ENCODE data around the gene TACSTD2.

GRCh38 chr1:58594546-58594945 is 17.5 kb upstream of the TACSTD2 start:
- TF ChIP-seq, protein P1, sequence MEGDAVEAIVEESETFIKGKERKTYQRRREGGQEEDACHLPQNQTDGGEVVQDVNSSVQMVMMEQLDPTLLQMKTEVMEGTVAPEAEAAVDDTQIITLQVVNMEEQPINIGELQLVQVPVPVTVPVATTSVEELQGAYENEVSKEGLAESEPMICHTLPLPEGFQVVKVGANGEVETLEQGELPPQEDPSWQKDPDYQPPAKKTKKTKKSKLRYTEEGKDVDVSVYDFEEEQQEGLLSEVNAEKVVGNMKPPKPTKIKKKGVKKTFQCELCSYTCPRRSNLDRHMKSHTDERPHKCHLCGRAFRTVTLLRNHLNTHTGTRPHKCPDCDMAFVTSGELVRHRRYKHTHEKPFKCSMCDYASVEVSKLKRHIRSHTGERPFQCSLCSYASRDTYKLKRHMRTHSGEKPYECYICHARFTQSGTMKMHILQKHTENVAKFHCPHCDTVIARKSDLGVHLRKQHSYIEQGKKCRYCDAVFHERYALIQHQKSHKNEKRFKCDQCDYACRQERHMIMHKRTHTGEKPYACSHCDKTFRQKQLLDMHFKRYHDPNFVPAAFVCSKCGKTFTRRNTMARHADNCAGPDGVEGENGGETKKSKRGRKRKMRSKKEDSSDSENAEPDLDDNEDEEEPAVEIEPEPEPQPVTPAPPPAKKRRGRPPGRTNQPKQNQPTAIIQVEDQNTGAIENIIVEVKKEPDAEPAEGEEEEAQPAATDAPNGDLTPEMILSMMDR (IDR thresholded peaks at IDR 0.05) = no peak
- TF ChIP-seq POLR2AphosphoS5 (IDR thresholded peaks at IDR 0.05) = no peak

Data from transverse colon (tissue), 4 donors.